ENCODE data around the gene GALNT12. TPM values are rescaled to one million over a fixed set of nuclear protein-coding genes. Genes with fewer than 3 reads are reported as not detected.

The GALNT12 gene
- total and polyA plus RNA-seq, 2 donors (not counting 1 experiment from before 2014, with no cell fraction given), result 3.2 to 4.5 TPM

GRCh38 chr9:98875536-98875935 lies 68.1 kb downstream of the GALNT12 start:
- Histone ChIP-seq H3K4me1 (ENCODE audit: control insufficient read depth in 2 of 2, insufficient read depth in 2 of 2, low read length in 2 of 2) (no peaks in the 10 kb centered on the region), H3K27me3 (replicated peaks in 1 of 4; ENCODE audit: control extremely low read depth in 1 of 4, control insufficient read depth in 3 of 4, insufficient read depth in 4 of 4, low read length in 3 of 4) (peaks cover 0 to 2% (median 0%) of the 10 kb centered on the region in 4 experiments), H3K79me2 (ENCODE audit: control insufficient read depth, insufficient read depth, low read length) (no peaks in the 10 kb centered on the region), H3K36me3 (replicated peaks in 1 of 2; ENCODE audit: control extremely low read depth in 1 of 2, control insufficient read depth in 1 of 2, extremely low read depth in 1 of 2, insufficient read depth in 2 of 2, low read length in 1 of 2) (no peaks in the 10 kb centered on the region), H3K9ac (ENCODE audit: low read length) (no peak overlapping the region), H2AFZ (ENCODE audit: insufficient read depth, low read depth, low read length, poor library complexity, severe bottlenecking) (no peak overlapping the region), H3K27ac (ENCODE audit: low read length in 2 of 2) (no peak overlapping the region), H4K20me1 (ENCODE audit: control insufficient read depth, insufficient read depth, low read length, poor library complexity, severe bottlenecking) (no peaks in the 10 kb centered on the region), H3K9me3 (ENCODE audit: control extremely low read depth in 1 of 3, control insufficient read depth in 2 of 3, insufficient read depth in 1 of 3, low read length in 2 of 3) (peaks cover 0 to 3% (median 0%) of the 10 kb centered on the region in 3 donors), H3K4me3 (ENCODE audit: control extremely low read depth in 1 of 5, extremely low read depth in 1 of 5, insufficient read depth in 1 of 5, low read depth in 2 of 5, low read length in 4 of 5) (no peak overlapping the region), H3K4me2 (replicated peaks; ENCODE audit: low read depth, low read length, poor library complexity, severe bottlenecking) (no peak overlapping the region)
- Mint-ChIP-seq H3K27me3 (peaks cover 27% of the 10 kb centered on the region), H3K4me1 (no peaks in the 10 kb centered on the region), H3K27ac (no peak overlapping the region), H3K9me3 (ENCODE audit: insufficient read depth) (no peaks in the 10 kb centered on the region), H3K4me3 (no peak overlapping the region)
- TF ChIP-seq CTCF (IDR thresholded peaks at IDR 0.05) (no peak), EZH2 (IDR thresholded peaks at IDR 0.05; ENCODE audit: borderline replicate concordance, insufficient read depth, low read depth, low read length, poor library complexity, severe bottlenecking) (no peak)
- ChIA-PET CTCF (no interaction called here), POLR2A (no interaction called here)
- intact Hi-C loops (cut with micrococcal nuclease), result no loop called here
- DNase-seq (no peak), ATAC-seq (ENCODE audit: low read depth) (no peak)
- WGBS (ENCODE audit: insufficient coverage), result 67% methylated on average over 5 of the region's 5 CpGs

GRCh38 chr9:98877311-98877710 lies 69.8 kb downstream of the GALNT12 start:
- WGBS (ENCODE audit: insufficient coverage), result 92% methylated on average over 6 of the region's 6 CpGs
- Mint-ChIP-seq H3K27me3 (peaks cover 30% of the 10 kb centered on the region), H3K4me3 (no peak overlapping the region), H3K27ac (no peak overlapping the region), H3K9me3 (ENCODE audit: insufficient read depth) (no peaks in the 10 kb centered on the region), H3K4me1 (no peaks in the 10 kb centered on the region)
- no peaks in the 10 kb centered on the region for H3K36me3 ChIP-seq (replicated peaks in 1 of 2; ENCODE audit: control extremely low read depth in 1 of 2, control insufficient read depth in 1 of 2, extremely low read depth in 1 of 2, insufficient read depth in 2 of 2, low read length in 1 of 2)
- no peaks in the 10 kb centered on the region for H3K4me1 ChIP-seq (ENCODE audit: control insufficient read depth in 2 of 2, insufficient read depth in 2 of 2, low read length in 2 of 2)
- H3K79me2 ChIP-seq (ENCODE audit: control insufficient read depth, insufficient read depth, low read length), result no peaks in the 10 kb centered on the region
- peaks cover 0 to 3% (median 0%) of the 10 kb centered on the region in 3 donors for H3K9me3 ChIP-seq (ENCODE audit: control extremely low read depth in 1 of 3, control insufficient read depth in 2 of 3, insufficient read depth in 1 of 3, low read length in 2 of 3)
- TF ChIP-seq EZH2 (IDR thresholded peaks at IDR 0.05; ENCODE audit: borderline replicate concordance, insufficient read depth, low read depth, low read length, poor library complexity, severe bottlenecking) (no peak), CTCF (IDR thresholded peaks at IDR 0.05) (no peak)
- no peaks in the 10 kb centered on the region for H4K20me1 ChIP-seq (ENCODE audit: control insufficient read depth, insufficient read depth, low read length, poor library complexity, severe bottlenecking)
- H3K9ac ChIP-seq (ENCODE audit: low read length), result no peak overlapping the region
- ATAC-seq (ENCODE audit: low read depth) (no peak), DNase-seq (no peak)
- no peak overlapping the region for H3K27ac ChIP-seq (ENCODE audit: low read length in 2 of 2)
- no peak overlapping the region for H2AFZ ChIP-seq (ENCODE audit: insufficient read depth, low read depth, low read length, poor library complexity, severe bottlenecking)
- CTCF ChIA-PET, result no interaction called here
- POLR2A ChIA-PET, result no interaction called here
- no peak overlapping the region for H3K4me2 ChIP-seq (replicated peaks; ENCODE audit: low read depth, low read length, poor library complexity, severe bottlenecking)
- H3K27me3 ChIP-seq (replicated peaks in 1 of 4; ENCODE audit: control extremely low read depth in 1 of 4, control insufficient read depth in 3 of 4, insufficient read depth in 4 of 4, low read length in 3 of 4), result peaks cover 0 to 5% (median 2%) of the 10 kb centered on the region in 4 experiments
- intact Hi-C loops (cut with micrococcal nuclease), result no loop called here
- H3K4me3 ChIP-seq (ENCODE audit: control extremely low read depth in 1 of 5, extremely low read depth in 1 of 5, insufficient read depth in 1 of 5, low read depth in 2 of 5, low read length in 4 of 5), result no peak overlapping the region
